Fibroblast of lung (primary cell): ENCODE data around the gene MED15.

ENCODE experiments used
- EZH2 ChIP-seq: IDR thresholded peaks from 2 replicates; pipeline ENCODE4 v1.5.1; 2012; ENCODE audit warnings: low read length, control low read depth, mild to moderate bottlenecking; ENCODE audit errors: missing control alignments
- TF ChIP-seq, protein P1 (sequence below), 2 donors: IDR thresholded peaks in 1 of 2; conservative IDR thresholded peaks in 1 of 2; 1 replicate in 1 of 2; 2 replicates in 1 of 2; pipeline ENCODE4 v1.5.1; 2011 to 2012; ENCODE audit warnings: low read length in 2 of 2, control low read depth in 1 of 2, inconsistent platforms in 1 of 2, low read depth in 1 of 2, mild to moderate bottlenecking in 1 of 2

DNA sequence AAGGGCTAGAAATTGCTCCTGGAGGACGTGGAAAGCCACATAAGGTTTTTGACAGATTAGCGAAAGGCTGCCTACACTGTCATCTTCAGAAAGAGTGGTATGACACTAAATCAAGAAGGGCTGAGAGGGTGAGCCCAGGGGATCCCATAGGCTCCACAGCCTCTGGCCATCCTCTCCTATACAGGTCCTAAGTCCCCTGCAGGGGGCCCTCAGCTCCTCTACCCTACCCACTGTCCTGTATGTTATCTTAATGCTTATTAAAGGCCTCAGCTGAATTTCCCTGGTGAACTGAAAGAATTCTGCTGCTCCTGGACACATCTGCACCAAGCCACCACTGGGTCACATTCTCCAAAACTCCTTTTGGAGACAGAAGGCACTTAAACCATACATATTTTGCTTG is 19.7 kb upstream of the MED15 start:
- TF ChIP-seq, protein P1, sequence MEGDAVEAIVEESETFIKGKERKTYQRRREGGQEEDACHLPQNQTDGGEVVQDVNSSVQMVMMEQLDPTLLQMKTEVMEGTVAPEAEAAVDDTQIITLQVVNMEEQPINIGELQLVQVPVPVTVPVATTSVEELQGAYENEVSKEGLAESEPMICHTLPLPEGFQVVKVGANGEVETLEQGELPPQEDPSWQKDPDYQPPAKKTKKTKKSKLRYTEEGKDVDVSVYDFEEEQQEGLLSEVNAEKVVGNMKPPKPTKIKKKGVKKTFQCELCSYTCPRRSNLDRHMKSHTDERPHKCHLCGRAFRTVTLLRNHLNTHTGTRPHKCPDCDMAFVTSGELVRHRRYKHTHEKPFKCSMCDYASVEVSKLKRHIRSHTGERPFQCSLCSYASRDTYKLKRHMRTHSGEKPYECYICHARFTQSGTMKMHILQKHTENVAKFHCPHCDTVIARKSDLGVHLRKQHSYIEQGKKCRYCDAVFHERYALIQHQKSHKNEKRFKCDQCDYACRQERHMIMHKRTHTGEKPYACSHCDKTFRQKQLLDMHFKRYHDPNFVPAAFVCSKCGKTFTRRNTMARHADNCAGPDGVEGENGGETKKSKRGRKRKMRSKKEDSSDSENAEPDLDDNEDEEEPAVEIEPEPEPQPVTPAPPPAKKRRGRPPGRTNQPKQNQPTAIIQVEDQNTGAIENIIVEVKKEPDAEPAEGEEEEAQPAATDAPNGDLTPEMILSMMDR (conservative IDR thresholded peaks at IDR 0.05 in 1 of 2, IDR thresholded peaks at IDR 0.05 in 1 of 2; ENCODE audit: low read depth in 1 of 2, low read length in 2 of 2): no peak
- no peak for TF ChIP-seq EZH2
